NCI-H345 treated with DMSO at 0.1 percent for 48 hours (cell line): Measurements from ENCODE around the gene SPOP.
"Not testable (repeated sequence)": the region's sequence is repeated elsewhere in the genome, so short reads cannot be mapped to it uniquely, and the experiment has no call there.

ENCODE experiments used
- DNase-seq: peaks from one replicate; lab custom pipeline; 2025; ENCODE audit not compliant: unreplicated experiment; lab: John Stamatoyannopoulos, UW

SPOP gene

DNA sequence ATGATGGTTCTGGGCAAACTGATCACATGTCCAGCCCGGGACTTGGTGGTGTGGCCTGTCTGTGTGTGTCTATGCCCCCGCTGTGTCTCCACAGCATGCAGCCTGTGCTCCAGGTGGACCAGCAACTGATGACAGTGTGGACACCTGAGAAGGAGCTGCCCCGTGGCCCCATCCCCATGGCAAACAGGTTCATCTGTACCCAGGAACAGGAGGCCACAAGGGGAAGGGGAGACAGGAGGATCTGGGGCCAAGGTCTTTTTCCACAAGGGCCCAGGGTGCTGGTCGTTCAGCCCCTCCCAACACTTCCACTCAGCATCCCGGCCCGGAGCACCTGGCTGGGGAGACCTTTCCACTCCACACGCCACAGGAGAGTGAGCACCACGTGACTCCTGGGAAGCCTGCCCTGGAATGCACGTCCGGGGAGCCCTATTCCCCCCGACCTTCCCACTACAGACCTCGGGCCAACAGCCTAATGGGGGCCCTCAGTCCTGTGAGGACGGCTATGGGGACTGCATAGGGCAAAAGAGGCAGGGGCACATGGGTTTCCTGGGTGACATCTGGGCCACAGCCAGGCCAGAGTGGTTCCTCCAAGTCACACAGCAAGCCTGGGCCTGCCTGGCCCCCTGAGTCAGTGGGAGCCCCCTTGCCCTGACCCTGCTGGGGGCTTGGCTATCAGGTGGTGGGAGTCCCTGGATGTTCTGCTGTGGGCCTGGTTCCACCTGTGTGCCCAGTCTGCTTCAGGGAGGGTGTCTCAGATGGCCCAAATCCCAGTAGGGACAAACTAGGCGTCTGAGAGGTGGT lies 123.0 kb downstream of the SPOP start:
- DNase-seq, result no peak

DNA sequence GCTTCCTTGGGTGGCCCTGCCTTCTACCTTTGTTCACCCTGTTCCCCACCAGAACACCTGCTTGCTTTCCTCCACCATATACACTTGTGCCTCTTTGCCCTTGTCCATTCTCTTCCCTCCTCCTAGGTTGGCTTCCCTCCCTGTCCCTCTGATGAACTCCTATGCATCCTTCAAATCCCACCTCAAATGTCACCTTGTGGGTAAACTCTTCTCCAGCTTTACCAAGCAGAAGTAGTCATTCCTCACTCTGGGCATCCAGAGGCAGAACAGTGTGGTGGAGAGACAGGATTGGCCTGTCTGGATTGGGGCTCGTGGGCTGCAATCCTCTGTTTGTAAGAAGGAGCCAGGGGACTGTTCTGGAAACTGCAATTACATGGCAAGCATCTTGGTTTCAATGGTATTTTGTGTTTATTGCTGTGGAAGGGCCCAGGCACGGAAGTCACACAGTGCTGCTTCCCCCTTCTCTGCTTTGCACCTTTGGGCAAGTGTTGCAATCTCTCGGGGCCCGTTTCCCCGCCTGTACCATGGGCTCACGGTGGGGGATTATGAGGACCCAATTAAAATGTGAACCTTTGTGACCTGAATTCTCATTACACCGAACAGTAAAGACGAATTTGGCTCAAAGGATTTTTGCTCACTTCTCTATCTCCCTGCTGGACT lies 124.1 kb downstream of the SPOP start:
- no peak for DNase-seq

DNA sequence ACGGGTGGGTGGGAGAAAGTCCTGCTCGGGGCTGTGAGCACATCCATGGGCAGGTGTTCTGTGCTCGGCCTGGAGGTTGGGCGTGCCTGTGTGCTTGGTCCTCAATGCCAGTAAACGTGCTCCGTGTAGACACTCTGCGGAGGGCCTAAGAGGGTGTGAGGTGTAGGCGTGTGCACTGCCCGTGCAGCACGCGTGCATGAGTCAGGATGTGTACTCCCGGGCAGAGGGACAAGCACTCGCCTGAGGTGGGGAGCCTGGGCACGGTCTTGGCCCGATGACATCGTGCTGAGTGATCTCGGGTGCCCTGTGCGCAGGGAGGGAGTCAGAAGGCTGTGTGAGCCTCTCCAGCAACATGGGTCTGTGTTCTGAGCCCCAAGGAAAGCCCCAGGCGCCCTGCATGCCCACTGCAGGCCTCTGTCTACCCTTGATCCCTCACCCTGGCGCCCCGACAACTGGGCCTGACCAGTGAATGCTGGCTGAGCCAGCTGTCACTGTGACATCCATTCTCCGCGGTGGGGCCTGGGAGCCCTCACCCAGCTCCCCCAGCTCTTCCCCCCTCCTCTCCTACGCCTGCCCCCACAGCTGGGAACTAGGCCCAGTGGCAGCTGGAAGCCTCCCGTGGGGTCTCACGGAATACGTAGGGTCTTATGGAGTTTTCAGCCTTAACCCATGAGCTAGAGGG lies 125.7 kb downstream of the SPOP start:
- DNase-seq, result no peak

DNA sequence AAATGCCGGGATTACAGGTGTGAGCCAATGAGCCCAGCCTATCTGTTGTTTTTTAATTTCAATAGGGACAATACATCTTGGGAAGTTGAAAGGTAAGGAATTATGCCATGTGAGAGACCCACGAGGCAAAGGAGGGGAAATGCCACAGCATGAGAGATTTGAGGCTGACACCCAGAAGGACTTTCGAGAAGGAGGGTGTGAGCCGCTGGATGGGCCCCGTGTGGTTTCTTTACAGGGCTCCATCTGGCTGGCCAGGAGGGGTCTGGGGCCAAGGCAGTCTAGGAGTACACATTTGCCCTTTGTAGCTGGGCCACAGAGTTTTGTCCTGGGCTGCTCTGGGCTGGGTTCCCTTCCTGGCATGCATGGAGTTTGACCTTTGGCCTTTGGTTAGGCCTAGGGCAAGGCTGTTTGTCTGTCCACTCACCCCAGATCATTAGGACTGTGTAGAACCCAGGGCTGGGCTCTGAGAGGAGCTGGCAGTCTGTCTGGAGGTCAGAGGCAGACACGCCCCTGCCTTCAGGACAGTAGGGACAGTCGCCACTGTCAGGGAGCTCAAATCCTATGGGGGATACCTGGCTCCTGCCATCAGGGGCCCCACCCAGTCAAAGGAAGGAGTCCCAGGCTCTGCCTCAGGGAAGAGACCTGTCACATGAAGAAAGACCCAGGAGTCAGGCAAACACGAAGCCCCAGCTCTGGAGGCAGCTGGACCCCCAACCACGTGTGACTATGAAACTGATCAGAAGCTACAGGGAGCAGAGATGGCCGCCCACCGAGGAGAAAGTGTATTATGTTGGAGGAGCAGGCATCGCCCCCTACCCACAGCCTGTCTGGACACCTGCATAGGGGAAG lies 126.5 kb downstream of the SPOP start:
- no peak for DNase-seq

GRCh38 chr17:49550764-49551163 lies 127.1 kb downstream of the SPOP start:
- not testable (repeated sequence) for DNase-seq

- no peak for DNase-seq
Measured at GRCh38 chr17:49549691-49550678, 127.9 kb downstream of the SPOP start.

- DNase-seq, result no peak
Measured at GRCh38 chr17:49549311-49549605, 128.6 kb downstream of the SPOP start.
